GM21526 (cell line): ENCODE results near the gene SLC39A7.

Experiments used
- ATAC-seq: cut with Tn5 transposase; IDR thresholded peaks from one replicate; pipeline ENCODE4 v1.9.1; 2021; ENCODE audit warnings: moderate library complexity; ENCODE audit not compliant: unreplicated experiment, low FRiP score

SLC39A7 gene

GRCh38 chr6:33169291-33170175, 31.1 kb upstream of the SLC39A7 start:
- ATAC-seq: no peak

GRCh38 chr6:33170176-33171015, 30.3 kb upstream of the SLC39A7 start:
- no peak for ATAC-seq

GRCh38 chr6:33171016-33171879, 29.4 kb upstream of the SLC39A7 start:
- no peak for ATAC-seq

GRCh38 chr6:33171880-33172687, 28.6 kb upstream of the SLC39A7 start:
- no peak for ATAC-seq

- no peak for ATAC-seq
Observed at GRCh38 chr6:33172688-33173534, 27.8 kb upstream of the SLC39A7 start.

- ATAC-seq: no peak
Observed at GRCh38 chr6:33173535-33174180, 27.0 kb upstream of the SLC39A7 start.

GRCh38 chr6:33174784-33175183, 25.9 kb upstream of the SLC39A7 start:
- no peak for ATAC-seq

- no peak for ATAC-seq
Observed at GRCh38 chr6:33175436-33176069, 25.1 kb upstream of the SLC39A7 start.

GRCh38 chr6:33176906-33177305, 23.8 kb upstream of the SLC39A7 start:
- ATAC-seq: no peak

- no peak for ATAC-seq
Observed at GRCh38 chr6:33177552-33178446, 22.9 kb upstream of the SLC39A7 start.

GRCh38 chr6:33178755-33179475, 21.8 kb upstream of the SLC39A7 start:
- ATAC-seq: no peak

- ATAC-seq: no peak
Observed at GRCh38 chr6:33181141-33181540, 19.5 kb upstream of the SLC39A7 start.

GRCh38 chr6:33183071-33183683, 17.5 kb upstream of the SLC39A7 start:
- no peak for ATAC-seq

- no peak for ATAC-seq
Observed at GRCh38 chr6:33185190-33185589, 15.5 kb upstream of the SLC39A7 start.

GRCh38 chr6:33185654-33186187, 14.9 kb upstream of the SLC39A7 start:
- ATAC-seq: no peak

GRCh38 chr6:33187809-33188208, 12.9 kb upstream of the SLC39A7 start:
- ATAC-seq: no peak
